ENCODE data around the gene MCF2L2. TPM values are rescaled to one million over a fixed set of nuclear protein-coding genes. Genes with fewer than 3 reads are reported as not detected.
"Not testable (repeated sequence)": the region's sequence is repeated elsewhere in the genome, so short reads cannot be mapped to it uniquely, and the experiment has no call there.

The MCF2L2 gene
- total RNA-seq, 1 donor from 2014 or later = 0.26 TPM

DNA sequence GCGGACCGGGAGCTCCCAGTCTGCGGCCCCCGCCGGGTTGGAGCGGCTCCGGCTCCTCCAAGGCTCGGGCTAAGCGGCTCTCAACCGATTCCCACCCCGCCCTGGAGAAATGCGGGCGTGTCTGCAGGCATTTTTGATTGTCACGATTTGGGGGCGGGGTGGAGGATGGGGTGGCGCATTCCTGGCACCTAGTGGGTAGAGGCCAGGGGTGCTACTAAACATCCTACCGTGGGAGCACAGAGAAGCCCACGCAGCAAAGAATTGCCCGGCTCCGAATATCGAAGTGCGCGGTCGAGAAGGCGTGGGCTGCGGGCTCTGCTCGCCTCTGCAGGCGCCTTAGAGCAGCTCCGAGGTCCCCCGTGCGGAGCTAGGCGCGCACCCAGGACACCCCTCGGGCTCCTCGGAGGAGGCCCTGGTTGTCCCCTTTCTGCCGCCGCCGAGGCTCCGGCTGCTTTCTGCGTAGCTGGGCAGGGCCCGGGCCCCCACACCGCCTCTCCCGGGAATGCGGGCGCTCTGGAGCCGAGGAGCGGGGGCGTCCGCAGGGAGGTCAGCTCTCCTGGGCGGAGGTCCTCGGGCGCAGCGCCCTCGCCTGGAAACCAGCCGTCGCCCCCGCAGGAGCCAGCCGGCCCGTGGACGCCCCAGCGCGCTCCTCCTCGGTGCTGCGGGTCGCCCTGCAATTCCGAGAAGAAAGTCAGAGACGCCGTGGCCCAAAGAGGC, 249.4 kb downstream of the MCF2L2 start:
- peak in 1 of 2 donors; percentile 64 for DNase-seq (ENCODE audit: low read depth in 2 of 2)

DNA sequence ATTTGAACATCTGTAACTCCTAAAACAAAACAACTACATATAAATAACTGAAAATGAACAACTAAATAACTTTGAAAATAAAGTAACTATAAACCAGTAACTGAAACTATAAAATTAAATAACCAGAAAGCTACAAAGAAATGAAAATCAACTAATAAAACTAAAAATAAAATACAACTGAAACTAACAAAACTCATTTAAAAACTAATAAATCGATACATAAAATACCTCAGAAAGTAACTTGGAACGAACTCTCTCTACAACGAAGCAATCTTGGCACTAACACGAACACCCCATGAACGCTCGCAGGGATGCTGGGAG, 249.9 kb downstream of the MCF2L2 start:
- DNase-seq (ENCODE audit: low read depth in 2 of 2) = no peak

DNA sequence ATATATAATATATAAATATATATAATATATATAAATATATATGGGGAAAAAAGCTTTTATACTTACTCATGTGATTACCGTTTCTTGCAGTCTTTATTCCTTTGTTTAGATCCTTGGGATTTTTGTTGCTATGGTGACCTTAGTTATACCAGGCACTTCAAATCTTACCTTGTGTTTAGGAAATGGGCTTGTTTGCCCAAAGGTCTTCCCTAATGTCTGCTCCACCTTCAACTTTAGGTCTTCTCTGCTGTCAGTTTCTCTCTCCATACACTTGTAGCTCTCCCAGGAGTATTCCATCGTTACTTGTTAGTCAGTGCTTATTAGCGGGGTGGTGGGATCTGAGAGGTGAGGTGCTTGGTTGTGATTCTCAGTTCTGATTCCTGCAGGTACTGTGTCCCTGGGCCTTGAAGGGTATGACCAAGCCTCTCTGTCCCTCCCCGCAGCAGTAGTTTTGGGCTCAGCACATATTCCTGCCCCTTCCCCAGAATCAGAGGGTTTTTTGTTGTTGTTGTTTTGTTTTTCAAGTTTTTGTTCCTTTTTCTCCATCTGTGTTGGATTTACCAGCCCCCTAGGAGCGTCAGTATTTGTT, 256.3 kb downstream of the MCF2L2 start:
- no peak for DNase-seq (ENCODE audit: low read depth in 2 of 2)

GRCh38 chr3:183167975-183168374, 260.4 kb downstream of the MCF2L2 start:
- not testable (repeated sequence) for DNase-seq (ENCODE audit: low read depth in 2 of 2)

- DNase-seq (ENCODE audit: low read depth in 2 of 2) = no peak
These were observed 264.9 kb downstream of the MCF2L2 start for GRCh38 chr3:183163563-183163962.

- DNase-seq (ENCODE audit: low read depth in 2 of 2) = peak in 1 of 2 donors; percentile 43
These were observed 266.7 kb downstream of the MCF2L2 start for GRCh38 chr3:183161552-183162336.

DNA sequence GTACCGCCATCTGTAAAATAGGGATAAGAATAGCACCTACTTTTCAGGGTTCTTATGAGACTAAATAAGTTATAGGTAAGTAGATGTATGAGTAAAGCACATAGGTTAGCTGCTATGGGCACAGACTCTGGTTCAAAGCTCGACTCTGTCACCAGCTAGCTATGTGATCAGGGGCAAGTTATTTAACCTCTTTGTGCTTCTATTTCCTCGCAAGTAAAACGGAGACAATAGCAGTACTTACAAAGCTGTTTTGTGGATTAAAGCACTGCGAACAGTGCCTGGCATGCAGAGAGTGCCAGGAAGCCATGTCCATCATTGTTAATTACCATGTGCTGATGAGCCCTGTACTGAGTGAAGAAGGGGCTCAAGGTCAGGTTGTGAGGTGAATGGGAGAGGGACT, 267.8 kb downstream of the MCF2L2 start:
- DNase-seq (ENCODE audit: low read depth in 2 of 2) = peak in 1 of 2 donors; percentile 63

DNA sequence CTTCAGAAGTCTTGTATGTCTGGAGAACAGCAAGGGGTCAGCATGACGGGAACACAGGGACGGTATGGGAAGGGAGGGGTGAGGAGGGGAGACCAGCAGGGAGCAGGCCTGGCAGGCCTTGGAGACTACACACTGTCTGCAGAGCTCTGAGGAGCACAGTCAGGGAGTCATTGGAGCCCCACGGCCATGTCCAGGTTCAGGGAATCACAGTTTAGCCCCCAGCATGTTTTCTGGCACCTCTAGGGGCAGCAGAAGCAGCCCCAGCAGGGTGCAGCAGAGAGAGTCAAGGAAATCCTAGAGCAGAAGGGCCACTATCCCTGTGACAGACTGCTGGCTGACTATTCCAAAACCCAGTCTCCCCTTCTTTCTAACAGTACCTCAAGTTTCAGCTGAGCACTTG, 269.1 kb downstream of the MCF2L2 start:
- no peak for DNase-seq (ENCODE audit: low read depth in 2 of 2)

DNA sequence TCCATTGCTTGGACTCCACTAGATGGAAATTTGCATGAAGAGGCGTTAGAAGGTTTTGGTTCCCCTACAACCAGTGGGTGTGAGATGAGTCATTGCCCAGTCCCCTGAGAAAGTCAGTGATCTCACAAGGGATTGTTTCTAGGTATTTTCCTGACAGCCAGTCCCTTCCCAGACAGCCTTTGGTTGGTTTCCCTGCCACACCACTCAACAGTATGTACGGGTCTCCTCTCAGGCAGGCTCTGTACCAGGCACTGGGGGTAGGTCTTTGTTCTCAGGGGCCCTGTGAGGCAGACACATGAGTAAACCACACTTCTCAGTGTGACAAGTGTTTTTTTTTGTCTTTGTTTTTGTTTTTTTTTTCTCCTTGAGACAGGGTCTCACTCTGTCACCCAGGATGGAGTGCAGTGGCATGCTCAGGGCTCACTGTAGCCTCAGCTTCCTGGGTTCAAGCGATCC, 269.8 kb downstream of the MCF2L2 start:
- peak in 1 of 2 donors; percentile 64 for DNase-seq (ENCODE audit: low read depth in 2 of 2)

- DNase-seq (ENCODE audit: low read depth in 2 of 2) = no peak
These were observed 270.3 kb downstream of the MCF2L2 start for GRCh38 chr3:183158113-183158512.

DNA sequence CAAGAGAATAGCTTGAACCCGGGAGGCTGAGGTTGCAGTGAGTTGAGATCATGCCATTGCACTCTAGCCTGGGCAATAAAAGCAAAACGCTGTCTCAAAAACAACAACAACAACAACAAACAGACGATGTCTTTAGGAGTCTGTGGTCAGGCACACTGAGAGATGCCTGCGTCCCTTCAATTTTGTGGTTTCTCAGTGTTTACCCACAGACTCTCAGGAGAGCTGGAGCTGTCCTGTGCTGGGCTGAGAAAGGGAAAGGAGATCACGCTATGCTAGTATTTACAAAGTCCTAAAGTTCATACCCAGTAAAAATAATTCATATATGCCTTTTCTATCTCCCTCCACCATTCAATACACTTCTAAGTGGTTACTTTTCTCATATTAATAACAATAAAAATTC, 272.2 kb downstream of the MCF2L2 start:
- DNase-seq (ENCODE audit: low read depth in 2 of 2) = no peak

GRCh38 chr3:183155499-183155898, 272.9 kb downstream of the MCF2L2 start:
- no peak for DNase-seq (ENCODE audit: low read depth in 2 of 2)

DNA sequence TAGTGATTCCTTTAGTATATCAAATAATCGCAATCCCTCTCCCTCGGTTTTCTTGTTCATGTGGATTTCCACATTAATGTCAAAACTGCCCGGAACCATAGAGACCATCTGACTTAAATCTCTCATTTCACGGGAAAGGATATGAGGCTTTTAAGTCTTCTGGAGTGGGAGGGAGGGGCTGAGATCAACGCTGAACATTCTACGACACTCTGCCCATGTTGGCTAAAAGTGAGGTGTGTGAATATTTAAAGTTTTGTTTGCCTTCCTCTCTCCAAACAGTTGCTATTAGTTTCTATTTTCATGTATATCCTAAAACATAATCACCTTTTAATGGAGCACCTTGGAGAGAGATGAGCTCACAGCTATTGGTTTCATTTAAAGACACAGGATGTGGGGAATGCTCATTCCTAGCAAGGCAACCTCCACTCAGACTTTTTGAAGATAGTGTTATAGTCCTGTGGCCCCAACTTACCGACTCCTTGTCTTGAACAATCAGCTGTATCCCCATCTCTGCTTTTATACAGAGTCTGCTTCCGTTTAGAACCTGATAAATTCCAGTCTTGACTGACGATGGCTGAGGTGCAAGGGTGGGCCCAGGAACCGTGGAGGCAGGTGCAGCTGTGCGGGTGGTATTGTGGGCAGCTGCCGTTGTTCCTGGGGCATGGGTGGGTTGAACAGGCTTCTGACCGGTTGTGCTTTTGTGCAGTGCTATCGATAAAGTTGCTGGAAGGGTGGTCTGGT, 275.0 kb downstream of the MCF2L2 start:
- DNase-seq (ENCODE audit: low read depth in 2 of 2) = no peak

DNA sequence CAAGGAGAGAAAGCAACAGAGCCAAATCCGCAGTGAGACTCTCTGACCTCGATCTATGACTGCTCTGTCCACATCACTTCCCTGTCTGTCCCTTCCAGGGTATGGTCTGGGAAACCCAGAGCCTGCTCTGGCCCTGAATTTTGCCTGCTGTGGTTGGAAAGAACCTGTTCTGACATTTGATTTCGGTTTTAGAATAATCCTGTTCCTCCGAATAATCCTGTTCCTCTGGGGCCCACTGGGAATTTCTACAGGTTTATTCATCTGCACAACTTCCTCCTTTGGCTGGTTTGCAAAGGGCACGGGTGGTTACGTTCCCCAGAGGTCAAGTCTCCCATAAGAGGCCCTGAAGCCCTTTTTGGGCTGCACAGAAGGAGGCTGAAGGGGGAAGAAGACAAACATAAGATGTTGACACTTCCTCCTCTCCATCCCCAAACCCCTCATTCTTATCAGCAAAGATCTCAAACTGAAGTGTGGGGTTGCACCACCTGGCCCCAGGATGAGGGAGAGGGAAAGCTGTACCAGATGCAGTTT, 276.5 kb downstream of the MCF2L2 start:
- DNase-seq (ENCODE audit: low read depth in 2 of 2) = no peak

- no peak for DNase-seq (ENCODE audit: low read depth in 2 of 2)
These were observed 277.3 kb downstream of the MCF2L2 start for GRCh38 chr3:183151086-183151485.

GRCh38 chr3:183149915-183150750, 278.3 kb downstream of the MCF2L2 start:
- DNase-seq (ENCODE audit: low read depth in 2 of 2) = peak in 1 of 2 donors; percentile 12

DNA sequence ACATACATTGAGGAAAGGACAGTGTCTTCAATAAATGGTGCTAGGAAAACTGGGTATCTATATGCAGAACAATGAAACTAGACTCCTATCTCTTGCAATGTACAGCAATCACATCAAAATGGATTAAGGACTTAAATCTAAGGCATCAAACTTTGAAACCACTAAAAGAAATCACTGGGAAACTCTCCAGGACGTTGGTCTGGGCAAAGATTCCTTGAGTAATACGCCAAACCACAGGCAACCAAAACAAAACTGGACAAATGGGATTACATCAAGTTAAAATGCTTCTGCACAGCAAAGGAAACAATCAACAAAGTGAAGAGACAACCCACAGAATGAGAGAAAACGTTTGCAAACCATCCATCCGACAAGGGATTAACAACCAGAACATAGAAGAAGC, 280.4 kb downstream of the MCF2L2 start:
- DNase-seq (ENCODE audit: low read depth in 2 of 2) = no peak

DNA sequence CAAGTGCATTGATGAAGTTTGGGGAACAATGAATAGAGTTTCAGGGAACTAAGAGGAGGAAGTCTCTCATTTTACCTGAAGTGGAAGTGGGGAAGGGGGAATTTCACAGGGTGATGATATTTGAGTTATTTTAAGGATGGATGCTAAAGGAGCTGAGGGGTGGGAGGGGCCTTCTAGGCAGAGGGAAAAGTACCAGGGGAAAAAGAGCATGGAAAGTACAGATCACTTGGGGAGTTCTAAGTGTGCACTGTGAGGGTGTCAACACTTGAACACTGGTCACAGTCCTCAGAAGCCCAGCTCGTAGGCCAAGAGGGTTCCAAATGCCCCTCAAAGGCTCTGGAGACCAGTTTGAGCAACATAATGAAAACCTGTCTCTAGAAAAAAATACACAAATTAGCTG, 284.1 kb downstream of the MCF2L2 start:
- DNase-seq (ENCODE audit: low read depth in 2 of 2) = no peak

DNA sequence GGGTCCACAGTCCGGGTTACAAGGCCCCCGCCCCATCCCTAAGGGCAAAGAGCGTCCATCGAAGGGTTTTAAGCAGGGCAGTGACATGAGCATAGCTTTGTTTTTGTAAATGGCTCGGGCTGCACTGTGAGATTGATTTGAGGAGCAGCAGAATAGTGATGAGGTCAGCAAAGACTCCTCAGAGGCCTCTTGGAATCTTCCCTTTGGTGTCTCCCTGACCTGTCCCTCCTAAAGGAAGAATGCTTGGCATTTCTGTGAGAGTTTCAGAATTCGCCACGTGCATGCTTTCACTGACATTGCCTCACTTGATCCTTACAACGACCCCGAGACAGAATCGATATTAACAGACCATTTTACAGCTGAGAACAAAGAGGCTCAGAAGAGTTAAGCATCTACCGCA, 286.2 kb downstream of the MCF2L2 start:
- DNase-seq (ENCODE audit: low read depth in 2 of 2) = no peak

GRCh38 chr3:183134844-183135243, 293.6 kb downstream of the MCF2L2 start:
- no peak for DNase-seq (ENCODE audit: low read depth in 2 of 2)

GRCh38 chr3:183132409-183132808, 296.0 kb downstream of the MCF2L2 start:
- no peak for DNase-seq (ENCODE audit: low read depth in 2 of 2)

Data from dermis microvascular lymphatic vessel endothelial cell (primary cell).